ENCODE measurements around the gene TUBB2A. TPM values are rescaled to one million over a fixed set of nuclear protein-coding genes. Genes with fewer than 3 reads are reported as not detected.
"Not testable (repeated sequence)": the region's sequence is repeated elsewhere in the genome, so short reads cannot be mapped to it uniquely, and the experiment has no call there.

TUBB2A gene
- total RNA-seq, 1 donor from 2014 or later = 139 TPM

- TF ChIP-seq CTCF (IDR thresholded peaks at IDR 0.05; ENCODE audit: insufficient read depth, low read length, poor library complexity, severe bottlenecking) = no peak
- Histone ChIP-seq H3K27me3 (ENCODE audit: control insufficient read depth, insufficient read depth, low read length) (no peaks in the 10 kb centered on the region), H3K4me3 (ENCODE audit: low read depth, low read length) (no peak overlapping the region), H3K36me3 (ENCODE audit: control insufficient read depth, insufficient read depth, low read length) (no peaks in the 10 kb centered on the region)
- no peak for DNase-seq (ENCODE audit: low read depth)
Measured at GRCh38 chr6:3195420-3195694, 38.0 kb upstream of the TUBB2A start.

- DNase-seq (ENCODE audit: low read depth) = no peak
- Histone ChIP-seq H3K4me3 (ENCODE audit: low read depth, low read length) (no peak overlapping the region), H3K36me3 (ENCODE audit: control insufficient read depth, insufficient read depth, low read length) (no peaks in the 10 kb centered on the region), H3K27me3 (ENCODE audit: control insufficient read depth, insufficient read depth, low read length) (no peaks in the 10 kb centered on the region)
- TF ChIP-seq CTCF (IDR thresholded peaks at IDR 0.05; ENCODE audit: insufficient read depth, low read length, poor library complexity, severe bottlenecking) = no peak
Measured at GRCh38 chr6:3194535-3195419, 37.4 kb upstream of the TUBB2A start.

GRCh38 chr6:3193102-3193849 lies 35.9 kb upstream of the TUBB2A start:
- DNase-seq (ENCODE audit: low read depth) = no peak
- no peak for TF ChIP-seq CTCF (IDR thresholded peaks at IDR 0.05; ENCODE audit: insufficient read depth, low read length, poor library complexity, severe bottlenecking)
- Histone ChIP-seq H3K4me3 (ENCODE audit: low read depth, low read length) (no peak overlapping the region), H3K27me3 (ENCODE audit: control insufficient read depth, insufficient read depth, low read length) (no peaks in the 10 kb centered on the region), H3K36me3 (ENCODE audit: control insufficient read depth, insufficient read depth, low read length) (no peaks in the 10 kb centered on the region)

GRCh38 chr6:3190779-3191178 lies 33.4 kb upstream of the TUBB2A start:
- Histone ChIP-seq H3K36me3 (ENCODE audit: control insufficient read depth, insufficient read depth, low read length) (no peaks in the 10 kb centered on the region), H3K4me3 (ENCODE audit: low read depth, low read length) (no peak overlapping the region), H3K27me3 (ENCODE audit: control insufficient read depth, insufficient read depth, low read length) (no peaks in the 10 kb centered on the region)
- DNase-seq (ENCODE audit: low read depth) = no peak
- no peak for TF ChIP-seq CTCF (IDR thresholded peaks at IDR 0.05; ENCODE audit: insufficient read depth, low read length, poor library complexity, severe bottlenecking)

GRCh38 chr6:3190056-3190455 lies 32.7 kb upstream of the TUBB2A start:
- no peak for DNase-seq (ENCODE audit: low read depth)
- H3K36me3 ChIP-seq (ENCODE audit: control insufficient read depth, insufficient read depth, low read length) = no peaks in the 10 kb centered on the region

GRCh38 chr6:3189192-3189591 lies 31.8 kb upstream of the TUBB2A start:
- not testable (repeated sequence) for H3K4me3 ChIP-seq (ENCODE audit: low read depth, low read length); H3K27me3 ChIP-seq (ENCODE audit: control insufficient read depth, insufficient read depth, low read length); H3K36me3 ChIP-seq (ENCODE audit: control insufficient read depth, insufficient read depth, low read length); DNase-seq (ENCODE audit: low read depth)

More at GRCh38 chr6:3190056-3190455, 32.7 kb upstream of the TUBB2A start:
- no peak for TF ChIP-seq CTCF (IDR thresholded peaks at IDR 0.05; ENCODE audit: insufficient read depth, low read length, poor library complexity, severe bottlenecking)
- Histone ChIP-seq H3K4me3 (ENCODE audit: low read depth, low read length) (no peak overlapping the region), H3K27me3 (ENCODE audit: control insufficient read depth, insufficient read depth, low read length) (no peaks in the 10 kb centered on the region)
